GM19351 (cell line): ENCODE data around the gene TRERF1.

Experiments used
- ATAC-seq: cut with Tn5 transposase; IDR thresholded peaks from one replicate; pipeline ENCODE4 v1.9.1; 2021; ENCODE audit warnings: mild to moderate bottlenecking, moderate library complexity; ENCODE audit not compliant: unreplicated experiment

The TRERF1 gene

DNA sequence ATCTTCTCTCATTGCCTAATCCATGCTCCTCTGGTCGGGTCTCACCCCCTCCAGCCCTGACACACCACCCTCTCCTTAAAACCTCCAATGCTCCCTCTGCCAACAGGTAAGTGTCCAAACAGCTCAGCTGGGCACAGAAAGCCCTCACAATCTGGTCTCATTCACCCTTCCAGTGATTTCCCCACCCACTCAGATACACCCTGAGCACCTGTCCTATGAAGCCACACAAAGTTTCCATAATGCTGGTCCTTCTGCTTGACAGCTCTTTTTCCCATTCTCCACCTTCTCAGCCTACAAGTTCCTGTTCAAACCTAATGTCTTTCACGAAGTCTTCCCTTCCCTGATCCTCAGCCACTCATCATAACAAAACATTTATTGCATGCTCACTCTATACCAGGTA, 164.0 kb downstream of the TRERF1 start:
- no peak for ATAC-seq

- no peak for ATAC-seq
These were observed 170.2 kb downstream of the TRERF1 start for GRCh38 chr6:42281570-42281969.

- ATAC-seq = no peak
These were observed 170.7 kb downstream of the TRERF1 start for GRCh38 chr6:42280966-42281533.

GRCh38 chr6:42279966-42280629, 171.6 kb downstream of the TRERF1 start:
- ATAC-seq = no peak

GRCh38 chr6:42279144-42279781, 172.5 kb downstream of the TRERF1 start:
- ATAC-seq = no peak

DNA sequence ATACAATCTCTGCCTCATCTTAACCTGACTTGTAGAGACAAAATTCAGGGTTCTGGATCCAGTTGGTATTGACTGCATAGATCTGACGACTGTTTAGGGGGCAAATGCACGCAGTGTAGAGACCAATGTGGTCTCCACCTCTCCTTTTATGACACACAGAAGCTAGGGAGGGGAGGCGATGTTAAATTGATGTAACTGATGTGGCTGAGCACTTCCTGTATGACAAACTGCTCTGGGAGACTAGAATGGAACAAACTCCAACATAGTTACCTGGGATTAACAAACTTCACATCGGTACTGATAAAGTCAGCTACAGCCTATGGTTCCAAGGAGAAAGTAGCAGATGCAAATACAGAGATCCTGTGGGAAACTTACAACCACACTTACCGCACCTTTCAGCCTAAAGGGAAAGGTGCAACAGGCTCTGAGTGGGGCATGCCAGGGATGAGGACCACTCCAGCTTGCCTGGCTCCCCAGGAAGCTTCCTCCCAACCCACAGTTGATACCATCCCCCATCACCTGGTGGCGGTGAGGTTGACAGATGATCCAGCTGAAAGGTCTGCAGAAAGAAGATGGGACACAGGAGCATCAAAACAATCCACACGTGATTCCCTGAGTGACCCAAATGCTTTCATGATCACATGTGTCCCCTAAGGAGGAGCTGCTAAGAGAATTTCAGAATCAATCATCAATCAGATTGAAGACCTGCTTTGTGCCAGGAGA, 173.4 kb downstream of the TRERF1 start:
- no peak for ATAC-seq

DNA sequence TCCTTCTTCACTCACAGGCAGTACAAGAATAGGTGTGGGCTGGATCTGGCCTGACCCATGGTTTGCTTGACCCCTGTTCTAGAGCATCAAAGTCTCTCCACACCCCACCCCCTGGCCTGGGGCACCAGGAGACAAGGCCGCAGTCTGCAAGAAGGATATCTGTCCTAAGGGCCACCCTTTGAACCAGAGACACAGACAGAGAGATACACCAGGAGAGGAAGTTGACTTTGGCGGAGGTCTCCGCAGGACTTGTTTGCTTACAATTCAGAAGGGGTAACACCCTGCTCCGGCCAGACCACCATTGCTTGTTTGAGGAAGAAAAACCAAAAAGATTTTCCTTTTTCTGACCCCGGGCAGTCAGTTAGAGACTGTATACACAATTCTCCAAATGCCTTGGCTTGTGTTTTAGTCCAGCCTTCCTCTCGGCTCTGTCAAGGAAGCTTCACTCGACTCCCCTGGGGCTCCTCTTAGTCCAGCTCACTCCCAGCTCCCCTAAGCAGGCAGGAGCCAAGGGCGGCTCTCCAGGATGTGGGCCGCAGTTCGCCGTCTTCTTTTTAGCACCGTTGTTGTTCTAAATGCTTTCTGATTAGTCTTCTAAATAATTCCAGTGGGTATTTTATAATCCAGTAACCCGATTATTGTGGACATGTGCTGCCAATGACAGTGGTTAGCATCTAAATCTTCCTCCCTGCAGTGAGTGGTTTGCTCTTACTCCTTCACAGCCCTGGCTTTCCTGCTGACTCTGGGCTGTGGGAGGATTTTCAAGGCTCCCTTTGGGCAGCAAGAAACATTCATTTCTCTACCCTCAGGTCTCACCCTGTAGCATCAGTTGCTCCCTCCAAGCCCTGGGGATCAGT, 175.5 kb downstream of the TRERF1 start:
- ATAC-seq = no peak

DNA sequence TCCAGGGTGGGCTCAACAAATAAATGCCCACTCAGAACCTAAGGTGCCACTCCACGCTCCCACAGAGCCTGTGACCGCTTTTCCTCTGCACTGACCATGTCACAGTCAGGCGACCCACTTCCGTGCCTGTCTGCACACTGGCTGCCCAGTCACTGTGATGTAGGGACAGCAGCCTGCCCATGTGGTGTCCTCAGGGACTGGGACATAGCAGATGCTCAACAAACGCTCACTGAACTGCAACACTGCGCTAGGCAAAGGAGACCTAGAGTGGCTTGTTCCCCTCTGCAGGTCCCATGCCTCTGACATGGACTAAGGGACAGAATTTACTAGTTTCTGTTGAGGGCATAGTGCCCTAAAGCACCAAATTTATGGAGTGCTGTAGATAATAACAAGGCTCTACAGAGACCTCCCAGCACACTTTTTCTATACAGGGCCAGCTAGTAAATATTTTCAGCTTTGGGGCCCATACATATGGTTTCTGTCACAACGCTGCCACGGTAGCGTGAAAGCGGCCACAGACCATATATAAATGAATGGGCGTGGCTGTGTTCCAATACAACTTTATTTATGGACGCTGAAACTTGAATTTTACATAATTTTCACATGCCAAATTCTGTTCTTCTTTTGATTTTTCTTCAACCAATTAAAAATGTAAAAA, 176.2 kb downstream of the TRERF1 start:
- no peak for ATAC-seq

DNA sequence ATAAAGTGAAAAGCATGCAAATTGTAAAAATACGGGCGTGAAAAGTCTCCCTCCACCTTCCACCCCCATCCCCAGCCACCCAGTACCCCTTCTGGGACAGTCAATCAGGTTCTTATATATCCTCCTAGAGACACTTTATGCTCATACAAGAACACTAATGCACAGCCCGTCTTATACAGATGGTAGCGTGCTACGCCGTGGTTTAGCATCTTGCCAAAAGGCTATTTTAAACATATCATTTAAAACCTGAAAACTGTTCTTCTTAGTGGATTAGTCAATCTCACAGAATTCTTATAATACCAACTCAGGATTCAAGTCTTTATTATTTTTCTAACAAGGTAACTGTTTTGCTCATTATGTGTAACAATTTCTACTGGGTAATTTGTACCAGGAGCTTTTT, 176.8 kb downstream of the TRERF1 start:
- ATAC-seq = no peak

- no peak for ATAC-seq
These were observed 179.6 kb downstream of the TRERF1 start for GRCh38 chr6:42271834-42272805.

GRCh38 chr6:42269974-42270510, 181.7 kb downstream of the TRERF1 start:
- ATAC-seq = peak; percentile 66

DNA sequence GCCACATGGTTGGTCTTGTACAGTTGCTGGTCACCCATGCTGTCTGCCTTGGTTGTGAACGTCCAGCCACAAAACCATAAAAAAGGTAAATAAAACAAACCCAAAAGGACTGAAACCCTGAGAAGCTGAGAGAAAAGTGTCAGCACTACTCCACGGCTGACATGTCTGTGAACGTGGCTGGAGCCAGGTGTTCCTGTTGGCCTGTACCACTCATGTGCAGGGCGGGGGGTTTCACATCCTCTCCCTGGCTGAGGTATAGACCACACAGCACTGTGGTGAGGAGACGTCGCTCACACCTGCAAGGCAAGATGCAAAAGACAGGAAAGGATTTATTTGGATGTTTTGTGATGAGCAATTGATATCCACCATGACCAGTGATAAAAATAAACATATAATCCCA, 182.2 kb downstream of the TRERF1 start:
- ATAC-seq = peak; percentile 94

DNA sequence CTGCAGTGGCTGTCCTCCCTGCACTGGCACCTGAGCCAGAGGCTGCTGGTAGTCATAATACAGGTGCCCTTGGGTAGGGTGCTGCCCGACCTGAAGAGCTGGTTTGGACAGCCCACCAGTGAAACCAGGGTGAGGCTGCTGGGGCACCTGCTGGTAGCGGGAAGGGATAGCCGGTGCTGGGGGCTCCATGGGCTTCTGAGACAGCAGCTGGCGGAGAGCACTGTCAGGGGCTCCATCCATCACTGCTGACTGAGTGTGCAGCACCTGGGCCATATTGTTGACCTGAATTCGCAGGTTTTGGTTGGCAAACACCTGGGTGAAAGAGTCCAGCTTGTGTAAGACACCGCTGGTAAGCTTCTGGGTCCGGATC, 182.9 kb downstream of the TRERF1 start:
- no peak for ATAC-seq

DNA sequence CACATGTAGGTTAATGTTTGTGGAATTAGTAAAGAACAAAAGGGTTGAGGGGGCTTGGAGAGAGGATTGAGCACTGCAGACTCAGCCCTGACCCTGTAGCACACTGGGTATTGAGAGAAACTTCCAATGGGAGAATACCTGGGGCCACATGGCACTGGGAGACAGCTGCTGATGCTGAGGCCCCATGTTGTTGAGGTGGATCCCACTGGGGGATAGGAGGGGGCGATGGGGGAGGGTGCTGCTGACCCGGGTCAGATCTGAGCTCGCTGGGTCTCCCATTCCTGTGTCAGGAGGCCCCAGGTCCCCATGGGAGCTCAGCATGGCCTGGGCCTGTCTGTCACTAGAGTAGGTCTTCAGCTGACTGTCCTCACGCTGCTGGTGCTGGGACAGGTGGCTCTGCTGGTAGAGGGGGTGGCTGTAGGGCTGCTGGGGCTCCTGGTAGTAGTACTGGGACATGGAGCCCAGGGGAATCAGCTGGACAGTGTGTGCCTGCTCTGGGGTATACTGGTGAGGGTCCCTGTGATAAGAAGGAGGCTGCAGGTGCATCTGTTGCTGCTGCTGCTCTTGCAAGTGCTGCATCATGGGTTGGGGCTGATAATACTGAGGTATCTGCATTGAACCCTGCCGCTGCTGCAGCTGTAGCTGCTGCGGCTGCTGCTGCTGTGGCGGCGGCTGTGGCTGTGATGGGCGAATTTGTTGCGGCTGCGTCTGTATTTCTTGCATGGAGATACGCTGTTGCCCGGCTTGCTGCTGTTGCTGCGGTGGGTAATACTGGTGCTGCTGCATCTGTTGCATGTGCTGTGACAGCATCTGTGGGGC, 183.5 kb downstream of the TRERF1 start:
- no peak for ATAC-seq

DNA sequence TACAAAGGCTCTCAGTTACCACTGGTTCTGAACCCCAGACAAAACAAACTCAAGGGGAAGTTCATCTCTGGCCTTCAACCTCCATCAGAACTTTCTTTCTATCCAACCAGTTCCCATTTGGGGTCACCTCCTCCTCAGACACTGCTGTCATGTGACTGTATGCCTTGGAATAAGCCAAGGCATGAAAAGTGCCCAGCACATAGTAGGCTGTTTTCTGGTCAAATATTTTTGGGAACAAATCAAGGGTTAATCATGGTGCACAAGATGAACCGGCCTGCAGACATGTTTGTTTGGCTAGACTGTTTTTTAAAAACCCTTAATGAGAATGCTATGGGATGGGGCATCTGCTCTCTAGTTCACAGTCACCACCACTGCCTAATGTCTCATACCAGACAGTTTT, 185.2 kb downstream of the TRERF1 start:
- no peak for ATAC-seq

DNA sequence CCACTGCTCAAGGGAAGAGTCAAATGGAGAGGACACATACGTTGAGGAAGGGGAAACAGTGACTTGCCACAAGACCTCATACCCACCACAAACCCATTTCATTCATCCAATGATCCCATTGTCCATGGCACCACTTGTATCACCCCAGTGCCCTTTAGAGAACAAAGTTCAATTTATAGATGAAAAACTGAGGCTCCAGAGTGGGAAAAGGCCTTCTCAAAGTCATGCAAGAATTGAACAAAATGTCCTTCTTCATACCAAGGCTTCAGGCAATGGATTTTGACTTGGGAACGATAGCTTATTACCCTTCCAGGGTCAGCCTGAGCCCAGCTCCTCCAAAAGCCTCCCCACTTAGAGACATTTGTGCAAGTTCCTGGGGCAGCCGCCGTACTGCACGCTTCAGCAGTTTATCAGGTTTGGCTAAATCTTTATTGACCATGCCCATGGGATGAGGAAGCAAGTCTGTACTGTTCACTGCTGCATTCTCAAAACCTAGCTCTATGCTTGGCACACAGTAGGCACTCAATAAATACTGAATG, 186.8 kb downstream of the TRERF1 start:
- no peak for ATAC-seq

DNA sequence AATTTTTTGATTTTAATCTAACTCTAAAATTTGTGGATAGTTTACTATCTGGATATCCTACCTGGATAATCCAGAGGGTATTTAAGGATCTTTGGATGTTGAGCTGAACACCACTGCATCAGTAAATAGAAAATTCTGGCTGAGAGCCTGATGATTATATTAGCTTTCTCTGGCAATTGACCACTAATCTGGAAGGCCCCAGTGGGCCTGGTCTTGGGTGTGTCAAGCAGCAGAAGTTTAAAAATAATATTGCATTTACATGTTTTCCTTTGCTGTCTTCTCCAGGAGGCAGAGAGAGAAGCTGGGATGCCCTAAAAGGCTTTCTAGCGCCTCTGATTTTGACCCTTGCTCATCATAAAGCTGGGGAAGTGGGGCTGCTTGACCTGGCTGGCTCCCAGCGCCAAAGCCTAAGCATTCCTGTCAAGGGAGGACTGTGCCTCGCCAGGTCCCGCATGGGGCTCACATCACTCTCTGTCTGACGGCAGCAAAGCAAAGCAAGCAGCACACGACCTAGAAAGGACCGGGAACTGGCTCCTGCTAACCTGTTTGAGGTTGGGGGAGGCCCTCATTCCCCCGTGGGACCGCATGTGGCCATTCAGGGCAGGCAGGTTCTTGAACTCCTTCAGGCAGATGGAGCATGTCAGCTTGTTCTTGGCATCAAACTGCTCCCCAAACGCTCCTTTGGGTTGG, 187.4 kb downstream of the TRERF1 start:
- no peak for ATAC-seq
